HEK293 (cell line): ENCODE data around the gene ACOT7.

Source experiments
- CTCF ChIA-PET: fragments of 350-600 bp; formaldehyde crosslinking; extraction: SDS; loops from one replicate; lab custom pipeline; 2021; ENCODE audit warnings: antibody characterized with exemption; lab: Yijun Ruan, JAX
- POLR2A ChIA-PET: fragments of 300-600 bp; formaldehyde crosslinking; extraction: SDS; loops from one replicate; lab custom pipeline; 2020; ENCODE audit warnings: antibody characterized with exemption, inconsistent platforms; lab: Yijun Ruan, JAX
- H3K27ac ChIP-seq: fragments of 200-500 bp; sonication (Bioruptor generic); 2 replicates; pipeline ENCODE4 v1.5.1; 2014; ENCODE audit warnings: low read depth, low read length, control low read depth, inconsistent platforms; ENCODE audit errors: extremely low read depth
- H3K36me3 ChIP-seq, 2 experiments: fragments of 200-500 bp in 1 of 2; sonication (Bioruptor generic) in 1 of 2; 1 replicate in 1 of 2; 2 replicates in 1 of 2; pipeline ENCODE4 v1.5.1; 2014 to 2017; ENCODE audit warnings: inconsistent platforms in 2 of 2, low read length in 2 of 2; ENCODE audit not compliant: control insufficient read depth in 2 of 2, insufficient read depth in 1 of 2
- H3K4me1 ChIP-seq: fragments of 200-500 bp; sonication (Bioruptor generic); 2 replicates; pipeline ENCODE4 v1.5.1; 2014; ENCODE audit warnings: mild to moderate bottlenecking, low read length, inconsistent platforms; ENCODE audit not compliant: control insufficient read depth, insufficient read depth
- H3K4me3 ChIP-seq: 2 replicates; pipeline ENCODE4 v1.5.1; 2011; ENCODE audit warnings: low read depth, mild to moderate bottlenecking, control low read depth, low read length, moderate library complexity
- H3K9me3 ChIP-seq: fragments of 200-500 bp; sonication (Bioruptor generic); 2 replicates; pipeline ENCODE4 v1.5.1; 2014; ENCODE audit warnings: low read depth, low read length, inconsistent platforms; ENCODE audit not compliant: control insufficient read depth, insufficient read depth
- GLI2 ChIP-seq: fragments of 450-650 bp; formaldehyde crosslinking; IDR thresholded peaks from 2 replicates; pipeline ENCODE4; 2017; ENCODE audit warnings: missing biosample characterization, missing genetic modification characterization, low read depth, borderline replicate concordance
- GLIS1 ChIP-seq: fragments of 450-650 bp; formaldehyde crosslinking; IDR thresholded peaks from 2 replicates; pipeline ENCODE4 v1.5.1; 2016; ENCODE audit warnings: missing biosample characterization, missing genetic modification characterization
- KLF1 ChIP-seq: fragments of 450-650 bp; formaldehyde crosslinking; IDR thresholded peaks from 2 replicates; pipeline ENCODE4 v1.5.1; 2016; ENCODE audit warnings: missing biosample characterization, missing genetic modification characterization
- KLF16 ChIP-seq: fragments of 450-650 bp; formaldehyde crosslinking; IDR thresholded peaks from 2 replicates; pipeline ENCODE4 v1.5.1; 2017; ENCODE audit warnings: missing biosample characterization, missing genetic modification characterization
- OSR2 ChIP-seq: fragments of 450-650 bp; formaldehyde crosslinking; IDR thresholded peaks from 2 replicates; pipeline ENCODE4 v1.5.1; 2016; ENCODE audit warnings: missing biosample characterization, missing genetic modification characterization
- ZNF24 ChIP-seq: fragments of 450-650 bp; formaldehyde crosslinking; IDR thresholded peaks from 2 replicates; pipeline ENCODE4 v1.5.1; 2016; ENCODE audit warnings: missing biosample characterization, missing genetic modification characterization
- ZNF426 ChIP-seq: fragments of 450-650 bp; formaldehyde crosslinking; IDR thresholded peaks from 2 replicates; pipeline ENCODE4 v1.5.1; 2017; ENCODE audit warnings: missing biosample characterization, missing genetic modification characterization, mild to moderate bottlenecking, inconsistent platforms, moderate library complexity
- ZNF768 ChIP-seq: fragments of 450-650 bp; formaldehyde crosslinking; IDR thresholded peaks from 2 replicates; pipeline ENCODE4 v1.5.1; 2018; ENCODE audit warnings: missing biosample characterization, mild to moderate bottlenecking, missing genetic modification characterization
- ZNF776 ChIP-seq: fragments of 450-650 bp; formaldehyde crosslinking; IDR thresholded peaks from 2 replicates; pipeline ENCODE4 v1.5.0; 2017; ENCODE audit warnings: missing biosample characterization, missing genetic modification characterization, borderline replicate concordance
- ZNF777 ChIP-seq: fragments of 450-650 bp; formaldehyde crosslinking; IDR thresholded peaks from 2 replicates; pipeline ENCODE4 v1.5.1; 2017; ENCODE audit warnings: missing biosample characterization, missing genetic modification characterization, borderline replicate concordance
- ZNF830 ChIP-seq: fragments of 450-650 bp; IDR thresholded peaks from 2 replicates; pipeline ENCODE4 v1.5.0; 2018; ENCODE audit warnings: missing biosample characterization, missing genetic modification characterization, low read depth, mild to moderate bottlenecking, moderate library complexity
- ZXDB ChIP-seq: fragments of 450-650 bp; formaldehyde crosslinking; IDR thresholded peaks from 2 replicates; pipeline ENCODE4 v1.5.1; 2016; ENCODE audit warnings: missing biosample characterization, missing genetic modification characterization
- TF ChIP-seq, protein P1 (sequence below): fragments of 450-650 bp; formaldehyde crosslinking; optimal IDR thresholded peaks from 2 replicates; pipeline ENCODE3; 2016; ENCODE audit warnings: missing biosample characterization, mild to moderate bottlenecking, missing genetic modification characterization
- TF ChIP-seq, protein P2 (sequence below): fragments of 450-650 bp; formaldehyde crosslinking; IDR thresholded peaks from 2 replicates; pipeline ENCODE4 v1.5.1; 2016; ENCODE audit warnings: missing biosample characterization, missing genetic modification characterization, low read depth
- TF ChIP-seq, protein P3 (sequence below): fragments of 450-650 bp; formaldehyde crosslinking; IDR thresholded peaks from 2 replicates; pipeline ENCODE4 v1.5.1; 2016; ENCODE audit warnings: missing biosample characterization, missing genetic modification characterization
- TF ChIP-seq, protein P4 (sequence below): fragments of 450-650 bp; formaldehyde crosslinking; IDR thresholded peaks from 2 replicates; pipeline ENCODE4 v1.5.1; 2016; ENCODE audit warnings: missing biosample characterization, missing genetic modification characterization
- TF ChIP-seq, protein P5 (sequence below): fragments of 450-650 bp; formaldehyde crosslinking; IDR thresholded peaks from 2 replicates; pipeline ENCODE4 v1.5.1; 2017; ENCODE audit warnings: missing biosample characterization, missing genetic modification characterization

Gene ACOT7

DNA sequence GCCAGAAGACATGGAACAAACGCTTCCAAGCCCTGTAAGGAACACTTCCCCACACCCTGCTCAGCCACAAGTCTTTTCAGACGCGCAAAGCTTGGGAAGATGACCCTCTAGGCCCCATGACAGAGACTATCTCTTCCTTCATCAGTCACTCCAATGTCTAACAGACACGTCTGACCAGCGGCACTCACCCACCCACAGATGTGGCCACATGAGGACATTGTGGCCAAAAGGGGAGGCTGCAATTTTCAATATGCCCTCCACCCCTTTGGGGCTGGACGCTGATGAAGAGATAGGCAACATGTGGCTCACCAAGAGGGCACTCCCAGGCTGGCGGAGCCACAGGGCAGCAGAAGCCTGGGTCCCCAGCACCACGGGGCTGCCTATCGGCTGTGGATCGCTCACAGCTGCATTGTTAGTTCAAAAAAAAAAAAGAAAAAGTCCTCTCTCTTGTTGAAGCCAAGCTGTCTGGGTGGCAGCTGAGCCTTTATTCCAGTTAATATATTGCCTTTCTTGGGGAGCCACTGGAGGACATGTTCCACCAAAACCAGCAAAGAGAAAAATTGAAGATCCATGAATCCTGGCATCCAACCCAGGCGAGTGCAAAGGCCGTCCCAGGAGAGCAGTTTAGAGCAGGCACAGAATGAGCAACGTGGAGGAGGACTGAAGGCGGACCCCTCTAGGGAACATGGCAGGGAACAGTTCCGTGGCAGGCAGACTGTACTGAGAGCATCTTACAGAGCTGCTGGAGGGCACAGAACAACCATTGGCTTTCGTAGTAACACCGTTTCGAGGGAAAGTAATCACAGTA lies 80.0 kb downstream of the ACOT7 start:
- H3K36me3 ChIP-seq, result peaks cover 0 to 69% of the 10 kb centered on the region in 2 experiments; a peak in 2 of 3 replicates
- POLR2A ChIA-PET, result no interaction called here
- CTCF ChIA-PET, result interaction anchor here (2.6 kb wide), 1 partner anchor 67 kb away, joined by 14 read pairs; no protein-coding TSS in a partner anchor
- no peaks in the 10 kb centered on the region for H3K4me1 ChIP-seq
- no peak overlapping the region for H3K27ac ChIP-seq
- no peak for TF ChIP-seq ZNF768
- TF ChIP-seq, protein P1, sequence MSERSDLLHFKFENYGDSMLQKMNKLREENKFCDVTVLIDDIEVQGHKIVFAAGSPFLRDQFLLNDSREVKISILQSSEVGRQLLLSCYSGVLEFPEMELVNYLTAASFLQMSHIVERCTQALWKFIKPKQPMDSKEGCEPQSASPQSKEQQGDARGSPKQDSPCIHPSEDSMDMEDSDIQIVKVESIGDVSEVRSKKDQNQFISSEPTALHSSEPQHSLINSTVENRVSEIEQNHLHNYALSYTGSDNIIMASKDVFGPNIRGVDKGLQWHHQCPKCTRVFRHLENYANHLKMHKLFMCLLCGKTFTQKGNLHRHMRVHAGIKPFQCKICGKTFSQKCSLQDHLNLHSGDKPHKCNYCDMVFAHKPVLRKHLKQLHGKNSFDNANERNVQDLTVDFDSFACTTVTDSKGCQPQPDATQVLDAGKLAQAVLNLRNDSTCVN (tag by site-specific recombination), result no peak
- TF ChIP-seq GLI2, result no peak
- no peak for TF ChIP-seq ZNF776 (tag by site-specific recombination)
- no peak for TF ChIP-seq ZNF426 (tag by site-specific recombination)
- TF ChIP-seq ZNF777 (tag by site-specific recombination), result no peak
- TF ChIP-seq ZNF24, result no peak
- TF ChIP-seq GLIS1 (tag by site-specific recombination), result no peak
- no peak for TF ChIP-seq KLF16 (tag by site-specific recombination)
- TF ChIP-seq ZXDB, result no peak
- TF ChIP-seq ZNF830 (tag by site-specific recombination), result no peak
- TF ChIP-seq, protein P2, sequence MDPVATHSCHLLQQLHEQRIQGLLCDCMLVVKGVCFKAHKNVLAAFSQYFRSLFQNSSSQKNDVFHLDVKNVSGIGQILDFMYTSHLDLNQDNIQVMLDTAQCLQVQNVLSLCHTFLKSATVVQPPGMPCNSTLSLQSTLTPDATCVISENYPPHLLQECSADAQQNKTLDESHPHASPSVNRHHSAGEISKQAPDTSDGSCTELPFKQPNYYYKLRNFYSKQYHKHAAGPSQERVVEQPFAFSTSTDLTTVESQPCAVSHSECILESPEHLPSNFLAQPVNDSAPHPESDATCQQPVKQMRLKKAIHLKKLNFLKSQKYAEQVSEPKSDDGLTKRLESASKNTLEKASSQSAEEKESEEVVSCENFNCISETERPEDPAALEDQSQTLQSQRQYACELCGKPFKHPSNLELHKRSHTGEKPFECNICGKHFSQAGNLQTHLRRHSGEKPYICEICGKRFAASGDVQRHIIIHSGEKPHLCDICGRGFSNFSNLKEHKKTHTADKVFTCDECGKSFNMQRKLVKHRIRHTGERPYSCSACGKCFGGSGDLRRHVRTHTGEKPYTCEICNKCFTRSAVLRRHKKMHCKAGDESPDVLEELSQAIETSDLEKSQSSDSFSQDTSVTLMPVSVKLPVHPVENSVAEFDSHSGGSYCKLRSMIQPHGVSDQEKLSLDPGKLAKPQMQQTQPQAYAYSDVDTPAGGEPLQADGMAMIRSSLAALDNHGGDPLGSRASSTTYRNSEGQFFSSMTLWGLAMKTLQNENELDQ (tag by site-specific recombination), result no peak
- TF ChIP-seq KLF1 (tag by site-specific recombination), result no peak
- TF ChIP-seq, protein P3, sequence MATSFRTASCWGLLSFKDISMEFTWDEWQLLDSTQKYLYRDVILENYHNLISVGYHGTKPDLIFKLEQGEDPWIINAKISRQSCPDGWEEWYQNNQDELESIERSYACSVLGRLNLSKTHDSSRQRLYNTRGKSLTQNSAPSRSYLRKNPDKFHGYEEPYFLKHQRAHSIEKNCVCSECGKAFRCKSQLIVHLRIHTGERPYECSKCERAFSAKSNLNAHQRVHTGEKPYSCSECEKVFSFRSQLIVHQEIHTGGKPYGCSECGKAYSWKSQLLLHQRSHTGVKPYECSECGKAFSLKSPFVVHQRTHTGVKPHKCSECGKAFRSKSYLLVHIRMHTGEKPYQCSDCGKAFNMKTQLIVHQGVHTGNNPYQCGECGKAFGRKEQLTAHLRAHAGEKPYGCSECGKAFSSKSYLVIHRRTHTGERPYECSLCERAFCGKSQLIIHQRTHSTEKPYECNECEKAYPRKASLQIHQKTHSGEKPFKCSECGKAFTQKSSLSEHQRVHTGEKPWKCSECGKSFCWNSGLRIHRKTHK (tag by site-specific recombination), result no peak
- TF ChIP-seq, protein P4, sequence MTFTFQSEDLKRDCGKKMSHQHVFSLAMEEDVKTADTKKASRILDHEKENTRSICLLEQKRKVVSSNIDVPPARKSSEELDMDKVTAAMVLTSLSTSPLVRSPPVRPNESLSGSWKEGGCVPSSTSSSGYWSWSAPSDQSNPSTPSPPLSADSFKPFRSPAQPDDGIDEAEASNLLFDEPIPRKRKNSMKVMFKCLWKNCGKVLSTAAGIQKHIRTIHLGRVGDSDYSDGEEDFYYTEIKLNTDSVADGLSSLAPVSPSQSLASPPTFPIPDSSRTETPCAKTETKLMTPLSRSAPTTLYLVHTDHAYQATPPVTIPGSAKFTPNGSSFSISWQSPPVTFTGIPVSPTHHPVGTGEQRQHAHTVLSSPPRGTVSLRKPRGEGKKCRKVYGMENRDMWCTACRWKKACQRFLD (tag by site-specific recombination), result no peak
- TF ChIP-seq, protein P5, sequence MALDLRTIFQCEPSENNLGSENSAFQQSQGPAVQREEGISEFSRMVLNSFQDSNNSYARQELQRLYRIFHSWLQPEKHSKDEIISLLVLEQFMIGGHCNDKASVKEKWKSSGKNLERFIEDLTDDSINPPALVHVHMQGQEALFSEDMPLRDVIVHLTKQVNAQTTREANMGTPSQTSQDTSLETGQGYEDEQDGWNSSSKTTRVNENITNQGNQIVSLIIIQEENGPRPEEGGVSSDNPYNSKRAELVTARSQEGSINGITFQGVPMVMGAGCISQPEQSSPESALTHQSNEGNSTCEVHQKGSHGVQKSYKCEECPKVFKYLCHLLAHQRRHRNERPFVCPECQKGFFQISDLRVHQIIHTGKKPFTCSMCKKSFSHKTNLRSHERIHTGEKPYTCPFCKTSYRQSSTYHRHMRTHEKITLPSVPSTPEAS (tag by site-specific recombination), result no peak
- no peak for TF ChIP-seq OSR2 (tag by site-specific recombination)
- no peak overlapping the region for H3K4me3 ChIP-seq
- H3K9me3 ChIP-seq, result no peaks in the 10 kb centered on the region
